ENCODE data around the gene JADE3.
"Not testable (repeated sequence)": the region's sequence is repeated elsewhere in the genome, so short reads cannot be mapped to it uniquely, and the experiment has no call there.

- TF ChIP-seq CTCF (IDR thresholded peaks at IDR 0.05; ENCODE audit: borderline replicate concordance, extremely low read depth, low read length, poor library complexity, severe bottlenecking); EZH2 (IDR thresholded peaks at IDR 0.05; ENCODE audit: borderline replicate concordance, low read depth, low read length, severe bottlenecking): not testable (repeated sequence)
Observed at GRCh38 chrX:46977046-46977445, 64.8 kb downstream of the JADE3 start.

All from DND-41 (cell line).